Nephron (organoid): ENCODE data around the gene MEAF6.

ENCODE experiments used
- H3K27ac Mint-ChIP-seq, 3 experiments: 2 replicates each; pipeline ENCODE4 v1.8.0; 2020; ENCODE audit warnings: mixed read lengths in 3 of 3, mild to moderate bottlenecking in 2 of 3, moderate library complexity in 1 of 3
- H3K27me3 Mint-ChIP-seq: 2 replicates; pipeline ENCODE4 v1.8.0; 2021; ENCODE audit warnings: low read depth, mild to moderate bottlenecking, moderate library complexity, mixed read lengths
- H3K36me3 Mint-ChIP-seq: 2 replicates; pipeline ENCODE4 v1.8.0; 2020; ENCODE audit warnings: low read depth, mixed read lengths
- H3K4me1 Mint-ChIP-seq: 2 replicates; pipeline ENCODE4 v1.8.0; 2020; ENCODE audit warnings: mixed read lengths
- H3K4me3 Mint-ChIP-seq, 3 experiments: 2 replicates each; pipeline ENCODE4 v1.8.0; 2020; ENCODE audit warnings: mild to moderate bottlenecking in 3 of 3, mixed read lengths in 3 of 3, moderate library complexity in 2 of 3
- H3K9me3 Mint-ChIP-seq: 2 replicates; pipeline ENCODE4 v1.8.0; 2020; ENCODE audit warnings: mixed read lengths
- CTCF ChIP-seq, 3 experiments: fragments of 200-600 bp; sonication (generic); IDR thresholded peaks; one replicate each; pipeline ENCODE4 v1.5.0; 2021; ENCODE audit warnings: antibody characterized with exemption in 3 of 3; ENCODE audit not compliant: unreplicated experiment in 3 of 3

Gene MEAF6

DNA sequence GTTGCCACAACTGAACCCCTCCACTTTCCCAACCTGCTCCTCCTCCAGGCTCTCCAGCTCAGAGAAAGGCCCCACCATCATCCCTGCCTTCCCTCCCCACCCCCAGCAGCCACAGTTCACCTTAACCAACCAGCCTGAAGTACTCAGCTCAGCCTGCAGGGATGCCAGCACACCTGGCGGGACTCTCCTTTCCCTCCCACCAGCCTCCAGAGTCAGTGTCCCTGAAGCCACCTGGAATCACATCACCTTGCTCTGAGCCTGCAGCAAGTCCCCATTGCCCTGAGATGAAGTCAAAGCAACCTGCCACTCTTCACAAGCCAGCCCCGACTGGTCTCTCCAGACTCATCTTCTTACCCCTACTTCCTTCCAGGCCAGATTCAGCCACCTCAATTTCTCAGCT lies 66.4 kb downstream of the MEAF6 start:
- Mint-ChIP-seq H3K27ac (no peak overlapping the region), H3K4me3 (no peak overlapping the region), H3K4me1 (no peaks in the 10 kb centered on the region), H3K27me3 (peaks cover 79% of the 10 kb centered on the region), H3K9me3 (no peaks in the 10 kb centered on the region), H3K36me3 (no peaks in the 10 kb centered on the region)
- no peak for TF ChIP-seq CTCF (IDR thresholded peaks at IDR 0.05; ENCODE audit: unreplicated experiment in 3 of 3)

- Mint-ChIP-seq H3K27me3 (peaks cover 80% of the 10 kb centered on the region), H3K27ac (no peak overlapping the region), H3K36me3 (no peaks in the 10 kb centered on the region), H3K9me3 (no peaks in the 10 kb centered on the region), H3K4me1 (no peaks in the 10 kb centered on the region), H3K4me3 (no peak overlapping the region)
- TF ChIP-seq CTCF (IDR thresholded peaks at IDR 0.05; ENCODE audit: unreplicated experiment in 3 of 3), result no peak
These were observed 67.7 kb downstream of the MEAF6 start for GRCh38 chr1:37446874-37447273.

GRCh38 chr1:37442644-37443043 lies 71.9 kb downstream of the MEAF6 start:
- H3K9me3 Mint-ChIP-seq, result no peaks in the 10 kb centered on the region
- H3K27me3 Mint-ChIP-seq, result peaks cover 63% of the 10 kb centered on the region
- no peaks in the 10 kb centered on the region for H3K36me3 Mint-ChIP-seq
- TF ChIP-seq CTCF (IDR thresholded peaks at IDR 0.05; ENCODE audit: unreplicated experiment in 3 of 3), result no peak
- H3K4me3 Mint-ChIP-seq, result no peak overlapping the region
- H3K4me1 Mint-ChIP-seq, result no peaks in the 10 kb centered on the region
- no peak overlapping the region for H3K27ac Mint-ChIP-seq
